Stimulated activated CD4-positive, alpha-beta T cell treated with anti-CD3 and anti-CD28 coated beads, Interleukin-4, amount 100 ng/mL, for 24 hours (primary cell): Measurements from ENCODE around the gene ANGPTL4.
A peak's percentile ranks its signal among the peaks of the same experiment; 100 is the strongest.
"Not testable (repeated sequence)": the region's sequence is repeated elsewhere in the genome, so short reads cannot be mapped to it uniquely, and the experiment has no call there.

Experiments
- DNase-seq: peaks from one replicate; pipeline ENCODE4 v3.0.0-alpha.2; 2020

Gene ANGPTL4

GRCh38 chr19:8363803-8364771 is at the start of gene ANGPTL4:
Gene ANGPTL4, plus strand, starts transcription at chr19:8364155. Its CDS starts 167 bp downstream, at chr19:8364322.
- DNase-seq: peak; percentile 46

GRCh38 chr19:8314981-8315640 is 48.8 kb upstream of the ANGPTL4 start:
- not testable (repeated sequence) for DNase-seq

- DNase-seq: no peak
Measured at GRCh38 chr19:8316351-8317125, 47.4 kb upstream of the ANGPTL4 start.

- not testable (repeated sequence) for DNase-seq
Measured at GRCh38 chr19:8318835-8319234, 45.1 kb upstream of the ANGPTL4 start.

- DNase-seq: no peak
Measured at GRCh38 chr19:8319807-8320520, 44.0 kb upstream of the ANGPTL4 start.

GRCh38 chr19:8320564-8321066 is 43.3 kb upstream of the ANGPTL4 start:
- DNase-seq: no peak

GRCh38 chr19:8321067-8321985 is 42.6 kb upstream of the ANGPTL4 start, which contains the start of the genes NDUFA7 and RPS28:
Gene NDUFA7, minus strand, starts transcription at chr19:8321375. Its CDS starts 17 bp downstream, at chr19:8321358.
Gene RPS28, plus strand, starts transcription at chr19:8321496. Its CDS starts 35 bp downstream, at chr19:8321531.
- DNase-seq: peak; percentile 98

- DNase-seq: no peak
Measured at GRCh38 chr19:8321986-8322637, 41.8 kb upstream of the ANGPTL4 start.

- no peak for DNase-seq
Measured at GRCh38 chr19:8322638-8322997, 41.3 kb upstream of the ANGPTL4 start.

GRCh38 chr19:8323781-8324185 is 40.2 kb upstream of the ANGPTL4 start:
- no peak for DNase-seq

- no peak for DNase-seq
Measured at GRCh38 chr19:8324186-8325050, 39.5 kb upstream of the ANGPTL4 start.

- DNase-seq: no peak
Measured at GRCh38 chr19:8325454-8325853, 38.5 kb upstream of the ANGPTL4 start.

- DNase-seq: no peak
Measured at GRCh38 chr19:8329996-8330395, 34.0 kb upstream of the ANGPTL4 start.

- no peak for DNase-seq
Measured at GRCh38 chr19:8331263-8331845, 32.6 kb upstream of the ANGPTL4 start.

GRCh38 chr19:8332976-8333766 is 30.8 kb upstream of the ANGPTL4 start:
- no peak for DNase-seq

GRCh38 chr19:8333767-8334457 is 30.0 kb upstream of the ANGPTL4 start:
- DNase-seq: no peak
